Chondrocyte (in vitro differentiated cells): ENCODE data around the gene ARHGAP18. TPM values are rescaled to one million over a fixed set of nuclear protein-coding genes. Genes with fewer than 3 reads are reported as not detected.
"Not testable (repeated sequence)": the region's sequence is repeated elsewhere in the genome, so short reads cannot be mapped to it uniquely, and the experiment has no call there.

Experiments used
- DNase-seq: peaks from one replicate; pipeline ENCODE4 v3.0.0; 2021; ENCODE audit warnings: mixed read lengths, low spot score
- H3K27ac Mint-ChIP-seq: one replicate; pipeline ENCODE4 v1.8.0; 2021; ENCODE audit warnings: mild to moderate bottlenecking, moderate library complexity, mixed read lengths; ENCODE audit not compliant: unreplicated experiment
- H3K27me3 Mint-ChIP-seq: 2 replicates; pipeline ENCODE4 v1.8.0; 2021; ENCODE audit warnings: low read depth, mixed read lengths
- H3K36me3 Mint-ChIP-seq: 2 replicates; pipeline ENCODE4 v1.8.0; 2021; ENCODE audit warnings: low read depth, mixed read lengths
- H3K4me1 Mint-ChIP-seq: 2 replicates; pipeline ENCODE4 v1.8.0; 2021; ENCODE audit warnings: low read depth, mild to moderate bottlenecking, mixed read lengths
- H3K4me3 Mint-ChIP-seq: one replicate; pipeline ENCODE4 v1.8.0; 2021; ENCODE audit warnings: mild to moderate bottlenecking, moderate library complexity, mixed read lengths; ENCODE audit not compliant: unreplicated experiment
- H3K9me3 Mint-ChIP-seq: 2 replicates; pipeline ENCODE4 v1.8.0; 2021; ENCODE audit warnings: low read depth, mixed read lengths
- CTCF ChIP-seq: fragments of 200-600 bp; sonication (generic); IDR thresholded peaks from 2 replicates; pipeline ENCODE4 v1.5.0; 2021; ENCODE audit warnings: antibody characterized with exemption, mild to moderate bottlenecking, moderate library complexity
- total RNA-seq: library from RNA; stranded (reverse); gene quantifications from 3 replicates; pipeline ENCODE4 v1.2.1, GENCODE V29; 2021

The ARHGAP18 gene
- total RNA-seq, 1 donor from 2014 or later: 8.0 TPM

- no peaks in the 10 kb centered on the region for H3K27me3 Mint-ChIP-seq
These were observed 132.3 kb downstream of the ARHGAP18 start for GRCh38 chr6:129577691-129578090.

GRCh38 chr6:129576456-129576855, 133.5 kb downstream of the ARHGAP18 start:
- Mint-ChIP-seq H3K27ac (no peak overlapping the region), H3K36me3 (peaks cover 11% of the 10 kb centered on the region), H3K27me3 (no peaks in the 10 kb centered on the region), H3K9me3 (peaks cover 7% of the 10 kb centered on the region), H3K4me1 (peaks cover 11% of the 10 kb centered on the region), H3K4me3 (no peak overlapping the region)
- no peak for DNase-seq
- TF ChIP-seq CTCF: no peak

More at GRCh38 chr6:129577691-129578090, 132.3 kb downstream of the ARHGAP18 start:
- H3K27ac Mint-ChIP-seq: no peak overlapping the region
- no peak overlapping the region for H3K4me3 Mint-ChIP-seq
- no peak for DNase-seq
- no peaks in the 10 kb centered on the region for H3K9me3 Mint-ChIP-seq
- TF ChIP-seq CTCF: no peak
- H3K36me3 Mint-ChIP-seq: peaks cover 2% of the 10 kb centered on the region
- peaks cover 11% of the 10 kb centered on the region for H3K4me1 Mint-ChIP-seq

- no peak overlapping the region for H3K4me3 Mint-ChIP-seq
- no peak overlapping the region for H3K27ac Mint-ChIP-seq
- H3K9me3 Mint-ChIP-seq: peaks cover 12% of the 10 kb centered on the region
- no peak for DNase-seq
- H3K27me3 Mint-ChIP-seq: no peaks in the 10 kb centered on the region
- peaks cover 11% of the 10 kb centered on the region for H3K4me1 Mint-ChIP-seq
- TF ChIP-seq CTCF: peak; percentile 96
- peaks cover 15% of the 10 kb centered on the region for H3K36me3 Mint-ChIP-seq
These were observed 134.4 kb downstream of the ARHGAP18 start for GRCh38 chr6:129575378-129576118.

- H3K27ac Mint-ChIP-seq, H3K27me3 Mint-ChIP-seq, DNase-seq, H3K4me3 Mint-ChIP-seq, H3K4me1 Mint-ChIP-seq: not testable (repeated sequence)
- peaks cover 19% of the 10 kb centered on the region for H3K36me3 Mint-ChIP-seq
- peaks cover 12% of the 10 kb centered on the region for H3K9me3 Mint-ChIP-seq
These were observed 135.4 kb downstream of the ARHGAP18 start for GRCh38 chr6:129574605-129575004.

- not testable (repeated sequence) for DNase-seq, H3K4me1 Mint-ChIP-seq, H3K27me3 Mint-ChIP-seq, H3K4me3 Mint-ChIP-seq, H3K27ac Mint-ChIP-seq
- Mint-ChIP-seq H3K36me3 (peaks cover 19% of the 10 kb centered on the region), H3K9me3 (peaks cover 12% of the 10 kb centered on the region)
These were observed 139.0 kb downstream of the ARHGAP18 start for GRCh38 chr6:129570929-129571328.

- H3K4me3 Mint-ChIP-seq: no peak overlapping the region
- H3K27ac Mint-ChIP-seq: no peak overlapping the region
- peaks cover 17% of the 10 kb centered on the region for H3K36me3 Mint-ChIP-seq
- no peak for DNase-seq
- TF ChIP-seq CTCF: no peak
- peaks cover 12% of the 10 kb centered on the region for H3K9me3 Mint-ChIP-seq
- no peaks in the 10 kb centered on the region for H3K4me1 Mint-ChIP-seq
- no peaks in the 10 kb centered on the region for H3K27me3 Mint-ChIP-seq
These were observed 142.0 kb downstream of the ARHGAP18 start for GRCh38 chr6:129568015-129568414.
